GM21526 (cell line): ENCODE data around the gene MSRB3.

Source experiments
- ATAC-seq: cut with Tn5 transposase; IDR thresholded peaks from one replicate; pipeline ENCODE4 v1.9.1; 2021; ENCODE audit warnings: moderate library complexity; ENCODE audit not compliant: unreplicated experiment, low FRiP score

Gene MSRB3

DNA sequence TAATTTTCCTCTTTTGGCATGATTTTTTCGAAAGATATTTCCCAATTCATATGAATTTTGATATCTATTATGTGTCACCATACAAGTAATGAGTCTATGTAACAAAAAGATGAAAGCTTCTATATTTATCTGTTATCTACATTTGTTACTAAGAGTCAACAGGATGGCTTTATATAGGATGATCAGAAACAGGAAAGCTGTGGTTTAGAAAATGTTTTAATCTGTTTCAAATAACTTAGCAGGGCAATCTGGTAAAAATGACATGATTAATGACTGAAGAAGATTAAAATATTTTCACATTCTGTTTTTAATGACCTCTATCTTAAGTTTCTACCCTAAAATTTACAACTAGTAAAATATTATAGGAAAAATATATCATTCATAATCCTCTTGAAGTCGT lies 105.8 kb downstream of the MSRB3 start:
- ATAC-seq: no peak

DNA sequence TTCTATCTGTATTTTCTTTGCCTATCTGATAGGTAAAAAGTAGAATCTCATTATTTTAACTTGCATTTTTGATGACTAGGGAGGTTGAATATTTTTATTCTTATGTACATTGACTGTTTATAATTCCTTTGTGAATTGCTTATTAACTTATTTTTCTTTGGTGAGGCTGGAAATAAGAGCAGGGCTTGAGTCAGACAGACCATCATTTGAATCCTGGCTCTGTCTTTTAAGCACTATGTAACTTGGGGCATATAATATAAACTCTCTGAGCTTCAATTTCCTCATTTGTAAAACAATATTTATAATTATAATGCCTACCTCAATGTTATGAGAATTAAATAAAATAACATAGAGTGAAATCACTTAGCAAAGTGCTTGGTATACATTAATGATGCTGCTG lies 108.9 kb downstream of the MSRB3 start:
- ATAC-seq: no peak

DNA sequence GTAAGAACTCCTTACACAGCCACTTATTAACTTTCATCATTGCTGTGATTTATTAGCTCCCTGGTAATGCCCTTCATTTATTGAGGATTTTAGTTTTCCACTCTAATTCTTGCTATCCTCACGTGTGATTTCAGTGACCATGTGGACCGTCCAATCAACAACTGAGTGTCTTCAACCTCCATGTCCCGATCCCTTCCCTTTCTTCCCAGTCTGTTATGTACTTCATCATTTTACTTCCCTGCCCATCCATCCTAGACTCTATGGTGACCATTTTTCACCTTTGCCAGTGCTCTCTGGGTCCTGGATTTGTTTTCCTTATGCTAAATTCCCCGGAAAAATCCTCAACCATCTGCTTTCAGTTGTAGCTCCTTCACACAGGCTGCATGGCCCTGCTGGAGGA lies 111.0 kb downstream of the MSRB3 start:
- no peak for ATAC-seq

DNA sequence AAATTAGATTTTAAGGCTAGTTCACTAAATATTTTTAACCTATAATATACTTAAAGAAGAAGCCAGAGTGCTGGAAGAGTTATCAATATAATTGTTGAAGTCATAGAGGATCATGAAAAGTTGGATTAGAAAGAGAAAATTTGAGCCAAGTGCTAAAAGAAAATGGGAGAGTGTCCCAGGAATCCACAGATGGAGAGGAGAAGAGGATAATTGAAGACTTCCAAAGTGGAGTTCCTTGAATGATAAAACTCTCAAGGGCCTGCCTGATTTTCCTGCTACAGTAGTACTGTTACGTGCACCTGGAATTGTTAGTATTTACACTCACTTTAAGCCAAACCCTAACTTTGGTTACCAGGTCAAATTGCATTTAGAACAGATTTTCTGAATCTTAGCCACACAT lies 113.2 kb downstream of the MSRB3 start:
- ATAC-seq: no peak

DNA sequence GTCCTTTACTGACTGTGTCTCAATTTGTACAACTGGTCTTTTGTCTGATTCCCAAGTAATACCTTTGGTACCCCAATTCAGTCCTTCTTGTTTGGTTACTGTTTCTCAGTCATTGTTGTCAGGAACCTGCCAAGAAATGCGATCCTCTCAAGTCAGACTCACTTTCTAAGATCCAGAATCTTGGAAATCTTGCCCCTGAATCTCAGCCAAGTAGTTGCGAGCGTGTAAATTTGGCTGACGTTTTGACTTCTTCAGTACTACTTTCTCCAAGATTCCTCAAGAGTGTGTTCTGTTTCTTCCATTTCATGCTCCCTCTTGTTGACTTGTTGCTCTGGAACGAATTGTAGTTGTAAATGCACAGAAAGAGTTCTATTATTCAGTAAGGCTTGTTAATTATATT lies 114.0 kb downstream of the MSRB3 start:
- no peak for ATAC-seq

DNA sequence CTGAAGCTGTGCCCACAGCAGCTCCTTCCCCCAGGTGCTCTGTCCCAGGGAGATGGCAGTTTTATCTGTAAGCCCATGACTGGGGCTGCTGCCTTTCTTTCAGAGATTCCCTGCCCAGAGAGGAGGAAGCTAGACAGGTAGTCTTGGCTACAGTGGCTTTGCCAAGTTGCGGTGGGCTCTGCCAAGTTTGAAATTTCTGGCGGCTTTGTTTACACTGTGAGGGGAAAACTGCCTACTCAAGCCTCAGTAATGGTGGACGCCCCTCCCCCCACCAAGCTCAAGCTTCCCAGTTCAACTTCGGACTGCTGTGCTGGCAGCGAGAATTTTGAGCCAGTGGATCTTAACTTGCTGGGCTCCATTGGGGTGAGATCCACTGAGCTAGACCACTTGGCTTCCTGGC lies 124.7 kb downstream of the MSRB3 start:
- ATAC-seq: no peak

DNA sequence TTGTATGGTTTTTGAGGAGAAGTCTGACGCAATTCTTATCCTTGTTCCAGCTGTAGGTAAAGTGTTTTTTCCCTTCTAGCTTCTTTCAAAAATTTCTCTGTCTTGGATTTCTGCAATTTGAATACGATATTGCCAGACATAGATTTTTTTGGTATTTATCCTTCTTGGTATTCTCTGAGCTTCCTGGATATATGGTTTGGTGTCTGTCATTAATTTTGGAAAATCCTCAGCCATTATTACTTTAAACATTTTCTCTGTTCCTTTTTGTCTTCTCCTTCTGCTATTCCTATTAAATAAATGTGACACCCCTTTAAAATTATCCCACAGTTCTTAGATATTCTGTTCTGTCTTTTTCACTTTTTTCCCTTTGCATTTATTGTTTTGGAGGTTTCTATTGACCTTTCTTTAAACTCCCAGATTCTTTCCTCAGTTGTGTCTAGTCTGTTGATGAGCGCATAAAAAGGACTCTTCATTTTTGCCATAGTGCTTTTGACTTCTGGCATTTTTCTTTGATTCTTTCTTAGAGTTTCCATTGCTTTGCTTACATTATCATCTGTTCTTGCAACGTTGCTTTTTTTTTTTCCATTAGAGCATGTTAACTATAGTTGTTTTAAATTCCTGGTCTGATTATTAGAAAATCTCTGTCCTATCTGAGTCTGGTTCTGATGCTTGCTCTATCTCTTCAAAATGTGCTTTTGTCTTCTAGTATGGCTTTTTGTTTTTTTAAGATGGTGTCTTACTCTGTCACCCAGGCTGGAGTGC lies 129.1 kb downstream of the MSRB3 start:
- no peak for ATAC-seq

DNA sequence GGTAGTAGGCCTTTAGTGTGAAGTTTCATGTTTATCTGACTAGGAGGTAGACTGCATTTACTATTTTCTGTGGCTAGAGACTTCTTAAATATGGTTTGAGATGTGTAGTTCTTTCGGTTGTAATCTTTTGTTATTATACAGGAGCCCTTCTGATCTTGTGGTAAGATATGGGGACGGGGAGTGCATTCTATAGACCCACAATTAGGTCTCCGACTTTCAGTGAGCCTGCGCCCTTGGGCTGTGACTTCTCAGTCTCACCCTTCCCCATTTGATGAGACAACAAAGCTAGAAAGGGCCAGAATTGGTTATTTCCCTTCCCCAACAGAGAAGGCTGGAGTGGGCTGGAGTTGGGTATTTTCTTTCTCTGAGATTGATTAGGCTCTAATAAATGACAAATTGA lies 130.0 kb downstream of the MSRB3 start:
- ATAC-seq: no peak

DNA sequence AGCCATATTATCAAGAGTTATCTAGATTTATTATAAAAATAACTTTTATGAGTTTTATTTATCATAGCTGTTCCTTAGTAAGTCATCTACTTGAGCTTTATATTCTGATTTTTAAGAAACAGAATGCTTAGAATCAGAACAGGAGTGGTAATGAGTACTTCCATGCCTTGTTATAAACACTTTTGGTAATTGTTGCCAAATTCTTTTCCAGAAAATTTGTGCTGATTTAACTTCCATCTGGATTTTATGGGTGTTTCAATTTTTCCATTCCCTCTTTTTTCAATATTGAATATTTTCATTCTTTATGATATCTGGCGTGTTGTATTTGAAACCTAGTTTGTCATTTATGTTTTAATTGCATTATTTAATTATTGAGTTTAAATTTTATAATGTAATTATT lies 131.2 kb downstream of the MSRB3 start:
- no peak for ATAC-seq

DNA sequence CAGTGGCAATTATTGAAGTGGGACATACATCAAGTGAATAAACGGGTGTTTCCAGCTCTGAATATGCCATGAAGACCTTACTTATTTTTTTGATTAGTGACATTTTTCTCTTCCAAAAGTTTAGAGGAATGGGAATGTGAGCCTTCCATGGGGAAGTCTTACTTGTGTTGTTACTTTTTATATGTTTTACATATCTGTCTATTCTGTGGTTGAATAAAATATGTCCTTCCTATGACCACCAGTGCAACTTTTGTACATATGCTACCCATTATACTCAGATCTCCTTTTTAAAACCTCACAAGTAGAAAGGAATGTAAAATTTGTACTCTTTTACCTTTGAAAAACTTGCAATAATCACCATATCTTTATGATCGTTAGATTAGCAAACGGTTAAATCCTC lies 132.7 kb downstream of the MSRB3 start:
- ATAC-seq: no peak

DNA sequence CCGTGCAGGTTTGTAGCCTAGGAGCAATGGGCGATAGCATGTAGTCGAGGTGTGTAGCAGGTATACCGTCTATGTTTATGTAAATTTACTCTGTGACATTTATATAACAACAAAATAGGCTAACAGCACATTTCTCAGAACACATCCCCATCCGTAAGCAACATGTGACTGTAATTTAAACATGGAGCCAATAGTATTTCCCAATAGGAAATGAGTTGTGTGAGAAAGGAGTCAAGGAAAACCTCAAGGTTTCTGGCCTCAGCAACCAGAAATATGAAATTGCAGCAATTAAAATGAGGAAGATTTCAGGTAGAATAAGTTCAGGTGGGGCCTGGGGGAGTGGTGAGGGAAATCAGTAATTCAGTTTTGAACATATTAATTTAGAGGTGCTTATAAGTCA lies 136.0 kb downstream of the MSRB3 start:
- no peak for ATAC-seq

DNA sequence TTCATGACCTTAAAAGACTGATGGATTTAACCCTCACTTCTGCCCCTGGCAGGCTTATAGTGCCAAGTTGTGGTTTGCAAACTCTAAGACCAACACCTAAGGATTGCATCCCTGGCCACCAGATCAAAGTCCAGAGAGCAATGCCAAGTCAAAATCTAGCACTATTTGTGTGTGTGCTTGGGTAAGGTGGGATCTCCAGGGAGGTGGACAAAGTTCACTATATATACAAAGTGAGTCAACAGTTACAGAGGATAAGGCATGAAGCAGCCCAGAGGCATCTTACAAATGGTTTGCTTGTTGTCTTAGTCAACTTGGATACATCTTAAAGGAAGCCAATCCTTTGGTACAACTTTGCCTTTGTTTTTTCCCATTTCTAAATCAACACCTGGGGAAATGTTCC lies 137.3 kb downstream of the MSRB3 start:
- ATAC-seq: no peak

DNA sequence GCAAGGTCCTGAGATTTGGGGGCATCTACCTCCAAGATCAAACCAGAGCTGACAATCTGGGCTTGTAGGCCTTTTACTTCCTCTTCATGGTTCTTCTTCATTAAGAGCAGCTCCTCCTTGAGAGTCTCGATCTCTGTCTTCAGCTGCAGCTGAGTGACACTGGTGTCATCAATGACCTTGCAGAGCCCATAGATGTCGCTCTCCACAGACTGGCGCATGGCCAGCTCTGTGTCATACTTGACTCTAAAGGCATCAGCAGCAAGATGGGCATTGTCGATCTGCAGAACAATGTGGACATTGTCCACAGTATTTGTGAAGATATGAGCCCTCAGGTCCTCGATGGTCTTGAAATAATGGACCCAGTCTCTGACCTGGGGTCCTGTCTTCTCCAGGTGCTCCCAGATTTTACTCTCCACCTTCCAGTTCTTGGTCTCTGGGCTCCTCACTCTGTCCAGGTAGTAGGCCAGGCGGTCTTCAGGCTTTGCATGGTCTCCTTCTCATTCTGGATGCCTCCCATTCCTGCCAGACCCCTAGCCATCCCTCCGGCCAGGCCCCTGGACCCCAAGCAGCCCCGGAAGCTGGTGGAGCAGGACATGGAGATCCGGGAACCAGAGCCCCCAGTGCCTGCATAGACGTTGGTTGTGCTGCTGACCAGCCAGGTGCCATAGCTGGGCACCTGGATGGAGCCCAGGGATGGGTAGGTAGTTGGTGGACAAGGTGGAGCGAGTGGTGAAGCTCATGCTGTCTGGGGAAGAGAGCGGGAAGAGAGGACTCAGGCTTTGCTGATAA lies 141.0 kb downstream of the MSRB3 start:
- no peak for ATAC-seq

DNA sequence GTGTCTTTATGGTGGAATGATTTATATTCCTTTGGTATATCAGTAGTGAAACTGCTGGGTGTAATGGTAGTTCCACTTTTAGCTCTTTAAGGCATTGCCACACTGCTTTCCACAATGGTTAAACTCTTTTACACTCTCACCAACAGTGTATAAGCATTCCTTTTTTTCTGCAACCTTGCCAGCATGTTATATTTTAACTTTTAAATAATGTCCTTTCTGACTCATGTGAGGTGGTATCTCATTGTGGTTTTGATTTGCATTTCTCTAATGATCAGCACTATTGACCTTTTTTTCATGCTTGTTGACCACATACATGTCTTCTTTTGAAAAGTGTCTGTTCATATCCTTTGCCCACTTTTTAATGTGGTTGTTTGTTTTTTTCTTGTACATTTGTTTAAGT lies 142.5 kb downstream of the MSRB3 start:
- ATAC-seq: no peak

DNA sequence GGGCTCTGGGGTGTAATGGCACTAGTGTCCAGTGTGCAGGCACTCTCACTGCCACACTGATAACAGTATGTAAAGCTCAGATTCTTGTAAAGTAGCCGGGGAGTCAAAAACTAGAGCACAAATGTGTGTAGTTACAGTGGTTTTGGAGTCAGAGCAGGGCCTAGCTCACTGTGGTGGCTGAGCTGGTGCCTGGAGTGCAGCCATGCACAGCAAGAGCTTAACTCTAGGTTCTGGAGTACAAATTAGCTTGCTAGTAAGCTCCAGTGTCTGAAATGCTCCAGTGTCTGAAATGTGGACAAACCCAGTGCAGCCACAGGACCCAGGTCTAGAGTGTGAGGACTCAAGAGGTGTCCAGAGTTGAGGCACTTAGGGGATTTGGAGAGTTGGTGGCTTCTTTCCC lies 149.2 kb downstream of the MSRB3 start:
- ATAC-seq: no peak

DNA sequence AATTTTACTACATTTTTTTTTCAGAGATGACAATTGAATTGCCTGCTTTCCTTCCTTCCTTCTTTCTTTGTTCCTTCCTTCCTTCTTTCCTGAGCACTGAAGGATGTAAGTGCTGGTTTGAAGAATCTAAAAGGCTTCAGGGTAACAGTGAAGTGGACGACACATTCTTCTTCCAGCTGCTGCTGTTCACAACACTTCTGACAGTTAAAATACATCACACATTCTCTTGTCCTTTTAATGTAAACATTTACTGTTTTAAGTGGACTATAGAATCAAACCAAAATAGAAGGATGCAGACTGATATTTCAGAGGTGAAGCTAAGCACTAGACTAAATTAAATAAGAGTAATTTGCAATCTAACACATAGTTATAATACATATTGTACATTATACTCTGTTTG lies 151.5 kb downstream of the MSRB3 start:
- no peak for ATAC-seq

DNA sequence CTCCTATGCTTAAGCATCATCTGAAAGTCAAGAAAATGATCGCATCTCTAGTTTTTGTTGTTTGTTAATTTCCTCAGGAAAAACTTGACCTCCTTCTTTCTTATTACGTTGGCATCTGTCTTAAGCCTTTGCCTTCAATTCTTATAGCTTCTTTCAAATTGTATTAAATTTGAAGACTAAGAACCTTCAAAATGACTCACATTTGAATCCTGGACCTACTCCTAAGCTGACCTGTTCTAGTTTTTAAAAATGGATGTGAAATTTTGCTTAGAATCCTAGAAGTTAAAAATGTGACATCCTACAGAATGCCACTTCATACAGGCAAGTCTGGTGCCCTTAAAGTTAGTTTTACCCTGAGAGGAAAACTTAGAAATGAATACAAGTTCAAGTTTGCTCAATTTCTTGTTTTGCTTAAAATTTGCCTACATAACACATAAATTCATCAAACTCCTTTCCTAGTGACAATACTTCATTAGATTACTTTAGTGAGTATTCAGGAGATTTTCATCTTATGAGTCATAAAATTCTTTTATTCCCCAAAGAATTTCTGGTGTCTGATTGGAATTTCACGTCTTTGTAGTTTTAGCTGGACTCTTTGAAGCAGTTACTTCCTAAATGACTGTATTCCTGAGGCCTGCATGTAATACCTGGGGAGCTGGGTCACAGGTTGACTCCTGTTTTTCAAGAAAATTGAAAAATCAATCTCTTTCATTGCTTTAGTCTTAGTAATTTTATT lies 152.3 kb downstream of the MSRB3 start:
- no peak for ATAC-seq

DNA sequence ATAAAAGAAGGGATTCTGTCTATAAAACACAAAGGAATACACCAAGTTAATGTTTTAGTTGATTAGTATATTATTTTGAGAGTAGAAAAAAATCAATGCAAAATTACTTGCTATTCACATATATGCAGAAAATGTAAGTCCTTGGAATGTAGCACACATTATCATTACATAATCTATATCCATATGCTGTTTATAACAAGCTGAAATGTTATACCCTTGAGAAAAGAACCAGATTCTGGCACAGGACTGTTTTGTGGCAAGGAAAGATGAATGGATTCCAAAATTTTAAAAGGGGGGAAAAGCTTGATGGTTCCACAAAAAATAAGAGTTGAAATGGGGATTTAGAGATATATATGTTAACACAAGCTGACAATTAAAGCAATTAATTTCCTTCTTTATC lies 153.6 kb downstream of the MSRB3 start:
- ATAC-seq: no peak

DNA sequence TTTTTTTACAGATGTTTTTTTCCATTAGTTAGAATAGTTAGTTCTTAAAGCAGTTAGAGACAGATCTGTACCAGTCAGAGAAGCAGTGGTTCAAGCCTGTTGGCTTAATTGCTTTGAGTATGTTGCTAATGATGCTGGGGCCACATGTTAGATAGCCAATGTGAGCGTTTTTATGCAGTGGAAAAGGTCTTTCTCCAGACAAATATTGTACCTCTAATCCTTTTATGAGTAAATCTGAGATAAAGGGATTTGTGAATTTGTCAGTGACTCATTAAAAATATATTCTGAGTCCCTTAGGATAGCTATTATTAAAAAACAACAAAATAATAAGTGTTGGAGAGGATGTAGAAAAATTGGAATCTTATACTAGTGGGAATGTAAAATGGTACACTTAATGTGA lies 154.2 kb downstream of the MSRB3 start:
- ATAC-seq: no peak

DNA sequence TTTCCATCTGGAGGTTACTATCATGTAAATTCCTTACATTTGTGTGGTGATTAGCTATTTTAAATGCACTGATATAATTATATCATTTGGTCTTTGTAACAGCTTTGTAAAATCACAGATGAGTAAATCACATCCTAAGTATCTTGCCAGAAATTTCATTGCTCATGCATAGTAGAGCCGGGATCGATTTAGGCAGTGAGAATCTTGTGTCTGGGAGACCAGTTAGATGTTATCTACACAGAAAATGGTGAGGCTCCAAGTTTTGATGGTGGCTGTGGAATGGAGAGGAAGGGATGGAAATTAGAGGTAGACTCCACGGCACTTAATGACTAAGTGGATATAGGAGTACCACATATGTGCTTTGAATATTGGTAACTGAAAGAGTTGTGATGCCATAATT lies 156.3 kb downstream of the MSRB3 start:
- no peak for ATAC-seq

DNA sequence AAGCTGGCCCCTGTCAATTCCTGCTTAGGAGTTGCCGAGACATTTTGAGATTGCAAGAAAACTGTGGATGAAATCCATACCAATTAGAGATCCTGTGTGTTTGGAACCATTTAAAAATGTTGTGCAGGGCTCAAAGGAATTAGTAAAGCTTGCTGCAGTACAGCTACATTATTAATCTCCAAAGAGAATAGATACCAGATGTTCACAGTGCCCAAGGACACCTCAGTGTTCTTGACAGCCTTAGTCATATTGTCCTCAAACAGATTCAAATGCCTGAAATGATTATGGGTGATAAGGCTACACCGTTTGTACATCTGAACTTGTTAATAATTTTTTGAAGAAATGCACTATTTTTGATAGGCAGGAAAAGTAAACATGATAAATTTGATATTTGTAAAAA lies 164.6 kb downstream of the MSRB3 start:
- no peak for ATAC-seq

DNA sequence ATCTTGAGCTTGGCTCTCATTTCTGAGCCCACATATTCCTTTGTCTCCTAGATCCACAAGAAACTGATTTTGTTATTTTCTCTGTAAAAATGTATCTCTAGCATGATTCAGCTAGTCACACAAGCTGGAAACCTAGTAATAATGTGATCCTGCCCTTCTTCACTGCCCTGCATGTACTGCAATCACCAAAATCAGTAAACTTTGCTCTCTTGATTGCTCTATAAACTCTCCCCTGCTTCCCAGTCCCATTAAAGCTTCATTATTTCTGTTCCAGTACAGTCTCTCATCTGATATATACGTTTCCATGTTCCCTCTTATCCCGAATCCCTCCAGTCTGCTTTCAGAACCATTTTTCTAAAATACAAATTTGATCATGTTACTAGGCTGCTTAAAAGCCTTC lies 166.5 kb downstream of the MSRB3 start:
- no peak for ATAC-seq
